ENCODE measurements around the gene OTX1.
"Not testable (repeated sequence)": the region's sequence is repeated elsewhere in the genome, so short reads cannot be mapped to it uniquely, and the experiment has no call there.

The OTX1 gene

GRCh38 chr2:63058921-63059792 lies 8.5 kb downstream of the OTX1 start:
- peak; percentile 67 for DNase-seq

- DNase-seq = peak; percentile 78
Observed at GRCh38 chr2:63059793-63060471, 9.3 kb downstream of the OTX1 start.

GRCh38 chr2:63060472-63060991 lies 9.9 kb downstream of the OTX1 start:
- no peak for DNase-seq

- no peak for DNase-seq
Observed at GRCh38 chr2:63064197-63064596, 13.6 kb downstream of the OTX1 start.

GRCh38 chr2:63064661-63065060 lies 14.0 kb downstream of the OTX1 start:
- no peak for DNase-seq

GRCh38 chr2:63066265-63066664 lies 15.6 kb downstream of the OTX1 start:
- DNase-seq = no peak

GRCh38 chr2:63066838-63067237 lies 16.2 kb downstream of the OTX1 start:
- DNase-seq = no peak

- no peak for DNase-seq
Observed at GRCh38 chr2:63071664-63072063, 21.0 kb downstream of the OTX1 start.

GRCh38 chr2:63073994-63074393 lies 23.4 kb downstream of the OTX1 start:
- DNase-seq = no peak

- DNase-seq = not testable (repeated sequence)
Observed at GRCh38 chr2:63074399-63074798, 23.8 kb downstream of the OTX1 start.

GRCh38 chr2:63078852-63079606 lies 28.4 kb downstream of the OTX1 start:
- no peak for DNase-seq

GRCh38 chr2:63081404-63081803 lies 30.8 kb downstream of the OTX1 start:
- DNase-seq = no peak

- DNase-seq = no peak
Observed at GRCh38 chr2:63086687-63087086, 36.1 kb downstream of the OTX1 start.

- no peak for DNase-seq
Observed at GRCh38 chr2:63092401-63092800, 41.8 kb downstream of the OTX1 start.

- no peak for DNase-seq
Observed at GRCh38 chr2:63092857-63093256, 42.2 kb downstream of the OTX1 start.

GRCh38 chr2:63093502-63093901 lies 42.9 kb downstream of the OTX1 start:
- DNase-seq = no peak

- DNase-seq = no peak
Observed at GRCh38 chr2:63096491-63096890, 45.9 kb downstream of the OTX1 start.

- no peak for DNase-seq
Observed at GRCh38 chr2:63099032-63099431, 48.4 kb downstream of the OTX1 start.

GRCh38 chr2:63101954-63102353 lies 51.3 kb downstream of the OTX1 start:
- no peak for DNase-seq

GRCh38 chr2:63104482-63104881 lies 53.9 kb downstream of the OTX1 start:
- no peak for DNase-seq
